Type B pancreatic cell (in vitro differentiated cells): Measurements from ENCODE around the gene KCNIP3. TPM values are rescaled to one million over a fixed set of nuclear protein-coding genes. Genes with fewer than 3 reads are reported as not detected.
A peak's percentile ranks its signal among the peaks of the same experiment; 100 is the strongest.

Source experiments
- DNase-seq: peaks from one replicate; pipeline ENCODE4 v3.0.0; 2021; ENCODE audit warnings: mixed read lengths; ENCODE audit not compliant: unreplicated experiment; ENCODE audit errors: extremely low spot score
- H3K27ac Mint-ChIP-seq: 2 replicates; pipeline ENCODE4 v1.8.0; 2021; ENCODE audit warnings: mild to moderate bottlenecking, mixed read lengths
- H3K27me3 Mint-ChIP-seq: 2 replicates; pipeline ENCODE4 v1.8.0; 2021; ENCODE audit warnings: mixed read lengths
- H3K36me3 Mint-ChIP-seq: 2 replicates; pipeline ENCODE4 v1.8.0; 2021; ENCODE audit warnings: mixed read lengths
- H3K4me1 Mint-ChIP-seq: one replicate; pipeline ENCODE4 v1.8.0; 2021; ENCODE audit warnings: mixed read lengths; ENCODE audit not compliant: unreplicated experiment
- H3K4me3 Mint-ChIP-seq: 2 replicates; pipeline ENCODE4 v1.8.0; 2021; ENCODE audit warnings: mild to moderate bottlenecking, mixed read lengths
- H3K9me3 Mint-ChIP-seq: 2 replicates; pipeline ENCODE4 v1.8.0; 2021; ENCODE audit warnings: mixed read lengths
- total RNA-seq: library from RNA; stranded (reverse); gene quantifications from 2 replicates; pipeline ENCODE4 v1.2.1, GENCODE V29; 2021; ENCODE audit warnings: low replicate concordance
- TF ChIP-seq, protein P1 (sequence below): fragments of 200-600 bp; sonication (generic); conservative IDR thresholded peaks from 2 replicates; pipeline ENCODE4 v1.5.0; 2021; ENCODE audit warnings: antibody characterized with exemption, mild to moderate bottlenecking

Gene KCNIP3
- total RNA-seq, 1 donor from 2014 or later = 5.3 TPM

DNA sequence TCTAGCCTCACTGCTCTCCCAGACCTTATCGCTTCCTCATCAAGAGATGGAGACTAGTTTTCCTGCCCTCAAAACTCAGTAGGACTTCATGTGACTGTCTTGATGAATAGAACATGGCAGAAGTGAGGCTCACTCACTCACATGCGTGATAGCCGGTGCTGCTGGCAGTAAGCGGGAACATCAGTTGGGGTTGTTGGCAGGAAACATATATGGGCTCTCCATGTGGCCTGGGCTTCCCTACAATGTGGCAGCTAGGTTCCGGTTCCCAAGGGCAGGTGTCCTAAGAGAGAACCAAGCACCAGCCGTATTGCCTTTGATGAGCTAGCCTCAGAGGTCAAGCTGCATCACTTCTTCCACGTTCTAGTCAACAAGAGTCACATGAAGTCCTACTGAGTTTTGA is 90.2 kb downstream of the KCNIP3 start:
- no peak for DNase-seq
- no peaks in the 10 kb centered on the region for H3K4me1 Mint-ChIP-seq
- H3K36me3 Mint-ChIP-seq = no peaks in the 10 kb centered on the region
- TF ChIP-seq, protein P1, sequence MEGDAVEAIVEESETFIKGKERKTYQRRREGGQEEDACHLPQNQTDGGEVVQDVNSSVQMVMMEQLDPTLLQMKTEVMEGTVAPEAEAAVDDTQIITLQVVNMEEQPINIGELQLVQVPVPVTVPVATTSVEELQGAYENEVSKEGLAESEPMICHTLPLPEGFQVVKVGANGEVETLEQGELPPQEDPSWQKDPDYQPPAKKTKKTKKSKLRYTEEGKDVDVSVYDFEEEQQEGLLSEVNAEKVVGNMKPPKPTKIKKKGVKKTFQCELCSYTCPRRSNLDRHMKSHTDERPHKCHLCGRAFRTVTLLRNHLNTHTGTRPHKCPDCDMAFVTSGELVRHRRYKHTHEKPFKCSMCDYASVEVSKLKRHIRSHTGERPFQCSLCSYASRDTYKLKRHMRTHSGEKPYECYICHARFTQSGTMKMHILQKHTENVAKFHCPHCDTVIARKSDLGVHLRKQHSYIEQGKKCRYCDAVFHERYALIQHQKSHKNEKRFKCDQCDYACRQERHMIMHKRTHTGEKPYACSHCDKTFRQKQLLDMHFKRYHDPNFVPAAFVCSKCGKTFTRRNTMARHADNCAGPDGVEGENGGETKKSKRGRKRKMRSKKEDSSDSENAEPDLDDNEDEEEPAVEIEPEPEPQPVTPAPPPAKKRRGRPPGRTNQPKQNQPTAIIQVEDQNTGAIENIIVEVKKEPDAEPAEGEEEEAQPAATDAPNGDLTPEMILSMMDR = no peak
- H3K4me3 Mint-ChIP-seq = no peak overlapping the region
- no peak overlapping the region for H3K27ac Mint-ChIP-seq
- H3K27me3 Mint-ChIP-seq = peaks cover 3% of the 10 kb centered on the region
- H3K9me3 Mint-ChIP-seq = no peaks in the 10 kb centered on the region

DNA sequence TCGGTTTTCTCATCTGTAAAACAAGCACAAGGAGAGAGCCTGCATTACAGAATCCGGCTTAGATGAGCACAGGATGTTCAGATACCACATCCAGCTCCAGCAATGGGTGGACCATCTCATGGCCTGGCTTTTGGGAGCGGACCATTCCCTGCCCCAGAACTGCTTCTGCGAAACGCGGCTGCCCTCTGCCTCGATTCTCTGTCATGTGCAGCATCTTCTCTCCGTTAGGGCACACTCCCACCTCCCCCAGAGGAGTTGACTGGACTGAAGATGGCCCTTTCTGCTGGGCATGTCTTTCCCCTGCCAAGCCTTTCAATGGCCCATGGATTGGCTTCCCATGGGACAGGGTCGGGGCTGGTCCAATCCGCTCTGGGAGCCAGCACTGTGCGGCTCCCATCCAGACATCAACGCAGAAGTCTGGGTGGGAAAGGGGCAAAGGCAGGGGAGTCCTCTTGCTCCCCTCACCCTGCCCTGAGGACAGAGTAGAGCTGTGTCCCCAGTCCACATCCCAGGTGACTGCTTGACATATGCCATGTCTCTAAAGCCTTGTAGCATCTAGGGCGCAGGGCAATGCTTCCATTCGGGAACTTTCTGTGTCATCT is 91.0 kb downstream of the KCNIP3 start:
- Mint-ChIP-seq H3K36me3 (no peaks in the 10 kb centered on the region), H3K9me3 (no peaks in the 10 kb centered on the region), H3K27ac (no peak overlapping the region), H3K4me1 (no peaks in the 10 kb centered on the region), H3K4me3 (no peak overlapping the region), H3K27me3 (peaks cover 3% of the 10 kb centered on the region)
- DNase-seq = no peak
- TF ChIP-seq, protein P1 = no peak

DNA sequence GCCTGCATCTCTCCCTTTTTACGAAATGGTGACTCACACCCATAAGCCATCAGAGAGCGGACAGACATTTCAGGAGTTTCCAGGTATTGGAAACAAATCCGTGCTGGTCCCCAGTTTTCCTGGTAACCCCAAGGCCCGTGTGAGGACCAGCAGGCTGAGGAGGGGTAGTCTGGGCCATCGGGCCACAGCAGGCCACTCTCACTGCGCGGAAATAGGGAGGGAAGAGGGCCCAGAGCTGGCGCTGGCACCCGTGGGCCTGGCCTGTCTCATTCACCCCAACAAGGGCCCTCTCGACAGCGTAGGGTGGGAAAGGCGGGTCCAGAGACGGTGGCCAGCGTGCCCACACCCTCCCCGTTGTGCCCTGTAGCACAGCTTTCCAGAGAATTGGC is 91.7 kb downstream of the KCNIP3 start:
- Mint-ChIP-seq H3K36me3 (no peaks in the 10 kb centered on the region), H3K4me3 (no peak overlapping the region), H3K4me1 (no peaks in the 10 kb centered on the region), H3K9me3 (no peaks in the 10 kb centered on the region), H3K27me3 (peaks cover 3% of the 10 kb centered on the region), H3K27ac (no peak overlapping the region)
- DNase-seq = no peak
- TF ChIP-seq, protein P1 = no peak

DNA sequence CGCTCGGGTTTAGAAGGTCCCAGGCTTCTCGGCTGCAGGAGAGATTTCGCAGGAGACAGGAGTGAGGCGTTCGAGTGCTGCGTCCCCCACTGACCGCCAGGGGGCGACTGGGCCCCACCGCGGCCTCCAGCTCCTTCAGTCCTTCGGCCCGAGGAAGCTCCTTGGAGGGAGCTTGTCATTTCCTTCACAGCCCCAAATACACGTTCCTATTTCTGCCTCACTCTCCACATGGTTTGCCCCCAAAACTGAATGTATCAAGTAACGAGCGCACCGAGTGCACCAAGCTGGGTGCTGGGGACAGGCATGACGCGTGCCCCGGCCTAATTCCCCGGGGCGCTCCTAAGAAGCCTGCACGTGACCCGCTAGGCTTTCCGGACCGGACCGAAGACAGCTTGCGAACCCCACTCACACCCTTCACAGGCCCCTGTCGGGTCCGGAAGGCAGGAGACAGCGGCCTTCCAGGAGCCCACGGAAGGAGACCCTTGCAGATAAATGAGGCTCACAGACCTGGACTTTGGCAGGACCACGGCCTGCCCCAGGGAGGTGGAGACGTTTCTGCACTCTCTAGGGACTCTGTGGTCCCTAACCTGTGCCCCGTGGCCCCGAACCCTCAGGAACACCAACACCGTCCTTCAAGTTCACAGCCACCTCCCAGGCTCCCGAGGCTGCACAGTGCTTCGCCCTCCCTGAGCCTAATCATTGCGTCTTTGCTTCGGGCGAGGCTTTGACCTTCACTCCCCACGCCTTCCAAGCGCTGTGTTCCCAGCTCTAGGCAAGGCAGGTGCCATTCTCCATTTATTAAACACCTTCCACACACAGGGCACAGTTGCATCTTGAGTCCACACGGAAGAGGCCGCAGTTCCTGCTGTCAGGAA is 92.3 kb downstream of the KCNIP3 start:
- no peak for DNase-seq
- TF ChIP-seq, protein P1 = peak; percentile 96
- no peaks in the 10 kb centered on the region for H3K36me3 Mint-ChIP-seq
- no peak overlapping the region for H3K4me3 Mint-ChIP-seq
- H3K27ac Mint-ChIP-seq = no peak overlapping the region
- H3K27me3 Mint-ChIP-seq = peaks cover 3% of the 10 kb centered on the region
- no peaks in the 10 kb centered on the region for H3K4me1 Mint-ChIP-seq
- no peaks in the 10 kb centered on the region for H3K9me3 Mint-ChIP-seq

DNA sequence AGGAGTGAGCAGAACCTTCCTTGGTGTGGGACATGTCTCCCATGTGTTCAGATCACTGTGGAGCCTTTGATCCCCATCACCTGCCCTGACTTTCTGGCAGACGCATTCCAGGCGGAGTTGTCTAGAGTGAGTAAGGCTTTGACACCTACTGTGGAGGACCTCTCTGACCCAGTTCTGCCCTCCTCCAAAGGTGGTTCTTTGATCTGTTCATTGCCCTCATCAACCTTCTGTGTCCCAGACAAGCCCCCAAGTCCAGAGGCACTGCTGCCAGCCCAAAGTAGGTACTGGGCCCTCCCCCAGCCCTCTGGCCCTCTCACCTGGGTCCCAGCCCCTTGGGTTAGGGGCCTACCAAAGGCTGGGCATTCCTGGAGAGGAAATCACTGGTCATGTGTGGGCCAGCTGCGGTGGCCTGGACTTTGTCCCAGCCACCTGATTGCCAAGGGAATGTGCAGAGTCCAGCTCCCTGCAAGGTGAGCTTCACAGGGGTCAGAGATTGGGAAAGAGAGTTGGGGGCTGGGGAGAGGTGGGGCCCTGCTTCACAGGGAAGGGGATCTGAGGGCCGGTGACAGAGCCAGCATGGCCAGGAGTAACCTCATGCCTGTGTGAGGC is 93.2 kb downstream of the KCNIP3 start:
- Mint-ChIP-seq H3K36me3 (no peaks in the 10 kb centered on the region), H3K4me1 (no peaks in the 10 kb centered on the region), H3K9me3 (no peaks in the 10 kb centered on the region), H3K27me3 (peaks cover 3% of the 10 kb centered on the region), H3K27ac (no peak overlapping the region), H3K4me3 (no peak overlapping the region)
- no peak for DNase-seq
- TF ChIP-seq, protein P1 = no peak
